Testis (tissue), 3 donors: ENCODE data around the gene CAPG. TPM values are rescaled to one million over a fixed set of nuclear protein-coding genes. Genes with fewer than 3 reads are reported as not detected.

Source experiments
- DNase-seq: peaks from one replicate; pipeline ENCODE4 v3.0.0-alpha.2; 2019
- H3K27ac ChIP-seq, 2 donors: fragments of 200-600 bp; sonication (generic); one replicate each; pipeline ENCODE4 v1.5.1; 2019
- H3K27me3 ChIP-seq: fragments of 200-600 bp; sonication (generic); one replicate; pipeline ENCODE4 v1.5.1; 2019
- H3K36me3 ChIP-seq: fragments of 200-600 bp; sonication (generic); one replicate; pipeline ENCODE4 v1.5.1; 2017; ENCODE audit warnings: low read depth; ENCODE audit errors: missing control alignments
- H3K4me1 ChIP-seq: fragments of 200-600 bp; sonication (generic); one replicate; pipeline ENCODE4 v1.5.1; 2019
- H3K4me3 ChIP-seq, 2 donors: fragments of 200-600 bp; sonication (generic); one replicate each; pipeline ENCODE4 v1.5.1; 2017 to 2019
- H3K9me3 ChIP-seq: fragments of 200-600 bp; sonication (generic); one replicate; pipeline ENCODE4 v1.5.1; 2017
- CTCF ChIP-seq, 3 experiments: fragments of 450-650 bp in 2 of 3; fragments of 200-600 bp in 1 of 3; sonication (generic) in 1 of 3; IDR thresholded peaks; one replicate each; pipeline ENCODE4 v1.5.1; 2016 to 2019; ENCODE audit warnings: antibody characterized with exemption in 3 of 3, mild to moderate bottlenecking in 2 of 3, moderate library complexity in 1 of 3
- POLR2A ChIP-seq: fragments of 450-650 bp; IDR thresholded peaks from one replicate; pipeline ENCODE4 v1.6.1; 2017; ENCODE audit warnings: antibody characterized with exemption, mild to moderate bottlenecking, moderate library complexity
- WGBS, 2 donors: methylation state at CpG; one replicate each; pipeline ENCODE4 v1.1.5; 2018; 5-methylcytosine and 5-hydroxymethylcytosine counted together
- intact Hi-C: fragments of 100-400 bp; cut with DNase I; formaldehyde crosslinking; loops from one replicate; pipeline ENCODE4 v1.15.1; 2023; ENCODE audit warnings: low total_unique reads
- polyA plus RNA-seq: library from polyadenylated mRNA; stranded (reverse); fragments of 350-450 nt; fragmentation: Illumina TruSeq; extraction: RNeasy Lipid Tissue Mini Kit (QIAGEN cat#74804); gene quantifications from one replicate; pipeline ENCODE4 v1.2.3, GENCODE V29; 2014; ENCODE audit warnings: low read depth, low replicate concordance; ENCODE audit not compliant: insufficient read depth
- total RNA-seq, 2 donors: library from RNA; depleted of rRNA; stranded (reverse); fragments of >200 nt; gene quantifications; one replicate each; pipeline ENCODE4 v1.2.3, GENCODE V29; 2016

CAPG gene
- total and polyA plus RNA-seq, 3 donors from 2014 or later: 17.7 to 74.5 (median 29.4) TPM

- Histone ChIP-seq H3K27me3 (no peaks in the 10 kb centered on the region), H3K27ac (no peak overlapping the region), H3K9me3 (no peaks in the 10 kb centered on the region), H3K4me3 (no peak overlapping the region), H3K4me1 (no peaks in the 10 kb centered on the region), H3K36me3 (no peaks in the 10 kb centered on the region)
- DNase-seq: no peak
- intact Hi-C loops: no loop called here
- TF ChIP-seq POLR2A (no peak), CTCF (IDR thresholded peaks at IDR 0.05) (no peak)
- WGBS, 2 donors: 64 to 77% methylated on average over 5 of the region's 5 CpGs
Measured at GRCh38 chr2:85378257-85378656, 31.9 kb downstream of the CAPG start.

GRCh38 chr2:85377083-85377482 is 33.1 kb downstream of the CAPG start:
- 95 to 96% methylated on average over 10 to 11 of the region's 11 CpGs for WGBS, 2 donors
- H3K4me1 ChIP-seq: no peaks in the 10 kb centered on the region
- TF ChIP-seq CTCF (IDR thresholded peaks at IDR 0.05): no peak
- no peak for TF ChIP-seq POLR2A
- no peaks in the 10 kb centered on the region for H3K27me3 ChIP-seq
- H3K9me3 ChIP-seq: no peaks in the 10 kb centered on the region
- intact Hi-C loops: no loop called here
- H3K4me3 ChIP-seq: no peak overlapping the region
- DNase-seq: no peak
- H3K27ac ChIP-seq: no peak overlapping the region
- no peaks in the 10 kb centered on the region for H3K36me3 ChIP-seq

GRCh38 chr2:85376291-85377065 is 33.7 kb downstream of the CAPG start:
- WGBS, 2 donors: 93 to 95% methylated on average over 5 of the region's 5 CpGs
- TF ChIP-seq CTCF (IDR thresholded peaks at IDR 0.05) (no peak), POLR2A (no peak)
- Histone ChIP-seq H3K36me3 (no peaks in the 10 kb centered on the region), H3K9me3 (no peaks in the 10 kb centered on the region), H3K4me1 (no peaks in the 10 kb centered on the region), H3K27ac (no peak overlapping the region), H3K27me3 (no peaks in the 10 kb centered on the region), H3K4me3 (no peak overlapping the region)
- DNase-seq: no peak
- intact Hi-C loops: no loop called here

- 94 to 98% methylated on average over 3 to 11 of the region's 11 CpGs for WGBS, 2 donors
- DNase-seq: no peak
- no peaks in the 10 kb centered on the region for H3K27me3 ChIP-seq
- H3K27ac ChIP-seq: no peak overlapping the region
- TF ChIP-seq CTCF (IDR thresholded peaks at IDR 0.05) (no peak), POLR2A (no peak)
- intact Hi-C loops: no loop called here
- H3K4me1 ChIP-seq: no peaks in the 10 kb centered on the region
- H3K9me3 ChIP-seq: no peaks in the 10 kb centered on the region
- H3K4me3 ChIP-seq: no peak overlapping the region
- no peaks in the 10 kb centered on the region for H3K36me3 ChIP-seq
Measured at GRCh38 chr2:85371045-85371444, 39.1 kb downstream of the CAPG start.

GRCh38 chr2:85369500-85369899 is 40.7 kb downstream of the CAPG start:
- H3K4me3 ChIP-seq: no peak overlapping the region
- WGBS, 2 donors: 71 to 83% methylated on average over 5 of the region's 5 CpGs
- intact Hi-C loops: no loop called here
- TF ChIP-seq POLR2A: no peak
- no peak for TF ChIP-seq CTCF (IDR thresholded peaks at IDR 0.05)
- no peak for DNase-seq
- H3K27ac ChIP-seq: no peak overlapping the region
- H3K9me3 ChIP-seq: no peaks in the 10 kb centered on the region
- H3K4me1 ChIP-seq: no peaks in the 10 kb centered on the region
- H3K36me3 ChIP-seq: no peaks in the 10 kb centered on the region
- H3K27me3 ChIP-seq: no peaks in the 10 kb centered on the region
